HG03460 (cell line): ENCODE data around the gene FBLL1.
A peak's percentile ranks its signal among the peaks of the same experiment; 100 is the strongest.
"Not testable (repeated sequence)": the region's sequence is repeated elsewhere in the genome, so short reads cannot be mapped to it uniquely, and the experiment has no call there.

Experiments
- ATAC-seq: cut with Tn5 transposase; IDR thresholded peaks from one replicate; pipeline ENCODE4 v1.9.1; 2021; ENCODE audit not compliant: unreplicated experiment

Gene FBLL1

GRCh38 chr5:168528521-168529373, at the start of gene FBLL1:
Gene FBLL1, plus strand, starts transcription at chr5:168529305. Its CDS starts 200 bp downstream, at chr5:168529505.
- ATAC-seq, result no peak

GRCh38 chr5:168480601-168481000, 48.5 kb upstream of the FBLL1 start:
- no peak for ATAC-seq

- ATAC-seq, result peak; percentile 90
Measured at GRCh38 chr5:168481330-168481788, 47.7 kb upstream of the FBLL1 start.

GRCh38 chr5:168482361-168482760, 46.7 kb upstream of the FBLL1 start:
- no peak for ATAC-seq

GRCh38 chr5:168486136-168486879, 42.8 kb upstream of the FBLL1 start, which contains the start of gene RARS1:
Gene RARS1, plus strand, starts transcription at chr5:168486471. Its CDS starts 28 bp downstream, at chr5:168486499.
- ATAC-seq, result peak; percentile 79

- ATAC-seq, result no peak
Measured at GRCh38 chr5:168489059-168489458, 40.0 kb upstream of the FBLL1 start.

GRCh38 chr5:168494057-168494555, 35.0 kb upstream of the FBLL1 start:
- no peak for ATAC-seq

GRCh38 chr5:168502563-168503237, 26.4 kb upstream of the FBLL1 start:
- ATAC-seq, result no peak

GRCh38 chr5:168513861-168514428, 15.2 kb upstream of the FBLL1 start:
- no peak for ATAC-seq

- no peak for ATAC-seq
Measured at GRCh38 chr5:168525856-168526255, 3.2 kb upstream of the FBLL1 start.

GRCh38 chr5:168527756-168528295, 1.3 kb upstream of the FBLL1 start:
- ATAC-seq, result no peak

- ATAC-seq, result no peak
Measured at GRCh38 chr5:168529374-168530234, 499 bp downstream of the FBLL1 start.

GRCh38 chr5:168530621-168531150, 1.6 kb downstream of the FBLL1 start:
- ATAC-seq, result no peak

GRCh38 chr5:168531191-168531590, 2.1 kb downstream of the FBLL1 start:
- ATAC-seq, result no peak

GRCh38 chr5:168531987-168532864, 3.1 kb downstream of the FBLL1 start:
- no peak for ATAC-seq

GRCh38 chr5:168534351-168534750, 5.2 kb downstream of the FBLL1 start:
- not testable (repeated sequence) for ATAC-seq

- ATAC-seq, result no peak
Measured at GRCh38 chr5:168537176-168537575, 8.1 kb downstream of the FBLL1 start.

GRCh38 chr5:168549554-168549953, 20.4 kb downstream of the FBLL1 start:
- ATAC-seq, result no peak
